SK-N-MC (cell line): Measurements from ENCODE around the gene NUP50.

Source experiments
- EZH2 ChIP-seq: fragments of 200-600 bp; sonication (generic); IDR thresholded peaks from one replicate; pipeline ENCODE4 v1.6.1; 2017; ENCODE audit warnings: antibody characterized with exemption
- POLR2AphosphoS5 ChIP-seq: IDR thresholded peaks from 2 replicates; pipeline ENCODE4 v1.6.1; 2012; ENCODE audit warnings: mild to moderate bottlenecking, low read depth, low read length, borderline replicate concordance

DNA sequence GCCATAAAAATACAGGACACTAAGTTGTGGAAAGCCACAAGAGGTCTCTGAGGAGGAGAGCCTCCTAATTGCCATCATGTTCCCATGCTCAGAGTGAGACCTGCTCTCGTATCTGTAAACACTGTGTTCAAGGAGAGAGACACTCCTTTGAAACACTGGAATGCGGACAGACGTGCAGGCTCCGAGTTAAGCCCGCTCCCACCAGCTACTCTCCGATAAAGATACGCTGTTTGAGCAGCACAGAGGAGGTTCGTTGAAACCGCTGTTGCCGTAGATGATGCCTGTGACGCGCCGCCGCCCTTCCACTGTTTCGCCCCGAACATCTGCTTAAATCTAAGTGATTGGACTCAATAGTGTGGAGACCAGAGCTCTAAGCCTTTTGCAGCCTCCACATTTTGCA, 25.1 kb downstream of the NUP50 start:
- TF ChIP-seq POLR2AphosphoS5 (no peak), EZH2 (no peak)
